GM12801 (cell line): ENCODE results near the gene ARHGEF28.

ENCODE experiments used
- TF ChIP-seq, protein P1 (sequence below): IDR thresholded peaks from one replicate; pipeline ENCODE4 v1.5.1; 2011; ENCODE audit warnings: control low read depth; ENCODE audit not compliant: insufficient read length; ENCODE audit errors: extremely low read depth

ARHGEF28 gene

DNA sequence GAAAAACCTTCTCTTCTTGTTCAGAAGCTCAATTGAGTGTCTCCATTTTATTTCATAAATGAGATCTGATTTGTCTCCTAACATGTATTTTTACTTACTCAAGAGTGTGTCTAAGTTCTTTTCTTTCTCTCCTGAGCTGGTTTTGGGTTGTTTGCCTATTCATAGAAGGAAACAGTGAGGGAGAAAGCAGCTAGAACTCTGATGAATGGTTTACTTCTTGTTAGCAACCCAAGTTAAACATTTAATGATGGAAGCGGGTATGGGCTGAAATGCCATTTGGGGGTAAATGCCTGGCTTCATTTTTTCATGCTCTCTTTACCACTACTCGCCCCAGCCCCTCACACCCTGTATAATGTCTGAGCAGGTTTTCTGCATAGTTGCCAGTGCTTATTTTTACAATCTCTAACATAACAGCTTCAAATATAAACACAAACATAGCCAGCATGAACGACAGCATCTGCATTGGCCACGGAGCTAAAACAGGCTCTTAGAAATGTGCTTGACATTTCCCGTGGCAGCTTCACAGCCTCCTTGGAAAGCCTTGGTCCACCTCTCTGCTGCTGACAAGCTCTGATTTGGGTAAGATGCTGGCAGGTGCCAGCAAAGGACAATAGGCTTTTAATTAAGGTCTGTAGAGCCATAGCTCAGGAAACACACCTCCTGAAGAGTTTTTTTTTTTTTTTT lies 321.1 kb downstream of the ARHGEF28 start:
- TF ChIP-seq, protein P1, sequence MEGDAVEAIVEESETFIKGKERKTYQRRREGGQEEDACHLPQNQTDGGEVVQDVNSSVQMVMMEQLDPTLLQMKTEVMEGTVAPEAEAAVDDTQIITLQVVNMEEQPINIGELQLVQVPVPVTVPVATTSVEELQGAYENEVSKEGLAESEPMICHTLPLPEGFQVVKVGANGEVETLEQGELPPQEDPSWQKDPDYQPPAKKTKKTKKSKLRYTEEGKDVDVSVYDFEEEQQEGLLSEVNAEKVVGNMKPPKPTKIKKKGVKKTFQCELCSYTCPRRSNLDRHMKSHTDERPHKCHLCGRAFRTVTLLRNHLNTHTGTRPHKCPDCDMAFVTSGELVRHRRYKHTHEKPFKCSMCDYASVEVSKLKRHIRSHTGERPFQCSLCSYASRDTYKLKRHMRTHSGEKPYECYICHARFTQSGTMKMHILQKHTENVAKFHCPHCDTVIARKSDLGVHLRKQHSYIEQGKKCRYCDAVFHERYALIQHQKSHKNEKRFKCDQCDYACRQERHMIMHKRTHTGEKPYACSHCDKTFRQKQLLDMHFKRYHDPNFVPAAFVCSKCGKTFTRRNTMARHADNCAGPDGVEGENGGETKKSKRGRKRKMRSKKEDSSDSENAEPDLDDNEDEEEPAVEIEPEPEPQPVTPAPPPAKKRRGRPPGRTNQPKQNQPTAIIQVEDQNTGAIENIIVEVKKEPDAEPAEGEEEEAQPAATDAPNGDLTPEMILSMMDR = no peak

DNA sequence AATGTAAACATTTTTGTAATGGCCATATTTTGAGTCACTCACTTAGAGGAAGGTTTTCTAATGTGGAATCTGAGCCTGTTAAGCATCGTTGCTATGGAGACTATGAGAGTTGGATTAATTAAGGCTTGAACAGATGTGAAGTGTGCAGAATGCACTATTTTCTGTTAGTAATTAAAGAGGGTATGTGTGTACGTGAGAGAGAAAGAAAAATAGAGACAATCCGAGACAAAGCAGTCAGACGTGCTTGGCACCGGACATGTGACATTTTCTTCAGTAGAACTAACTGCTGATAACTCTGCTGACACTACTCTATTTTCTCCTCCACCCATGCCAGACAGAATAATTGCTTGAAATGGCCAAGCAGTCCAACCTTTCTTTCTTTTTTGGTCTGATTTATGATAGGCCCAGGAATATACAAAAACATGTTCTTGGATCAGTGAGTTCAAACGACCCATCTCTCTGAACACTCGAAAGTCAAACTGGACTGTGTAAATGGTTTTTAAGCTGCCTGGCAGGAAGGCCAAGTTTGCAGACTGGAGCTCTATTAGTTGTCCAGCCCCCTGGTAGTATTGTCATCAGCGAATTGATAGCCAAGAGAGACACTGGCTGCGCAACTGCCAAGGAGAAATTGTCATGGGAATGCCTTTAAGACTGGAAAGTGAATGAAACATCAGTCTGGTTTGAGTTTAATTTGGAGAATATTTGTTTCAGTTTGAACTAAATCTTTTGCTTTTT lies 322.1 kb downstream of the ARHGEF28 start:
- TF ChIP-seq, protein P1 = no peak

DNA sequence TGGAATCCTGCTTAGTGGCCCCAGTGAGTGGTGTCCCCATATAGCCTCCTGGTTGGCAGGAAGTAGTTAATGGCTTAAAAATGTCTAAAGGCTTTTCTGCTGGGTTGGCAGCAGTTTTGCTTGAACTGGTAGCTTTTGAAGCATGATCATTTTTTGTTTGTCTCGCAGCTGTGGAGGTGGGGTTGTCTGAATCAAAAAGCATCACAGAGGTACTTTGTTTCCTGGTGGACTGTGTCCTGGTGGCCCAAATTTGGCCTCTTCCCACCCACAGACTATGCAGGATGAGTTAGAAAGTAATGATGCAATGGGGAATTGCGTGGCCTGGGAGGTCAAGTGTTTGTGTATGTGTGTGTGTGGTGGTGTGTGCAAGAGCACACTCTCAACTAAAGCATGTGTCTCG lies 322.7 kb downstream of the ARHGEF28 start:
- TF ChIP-seq, protein P1 = no peak

DNA sequence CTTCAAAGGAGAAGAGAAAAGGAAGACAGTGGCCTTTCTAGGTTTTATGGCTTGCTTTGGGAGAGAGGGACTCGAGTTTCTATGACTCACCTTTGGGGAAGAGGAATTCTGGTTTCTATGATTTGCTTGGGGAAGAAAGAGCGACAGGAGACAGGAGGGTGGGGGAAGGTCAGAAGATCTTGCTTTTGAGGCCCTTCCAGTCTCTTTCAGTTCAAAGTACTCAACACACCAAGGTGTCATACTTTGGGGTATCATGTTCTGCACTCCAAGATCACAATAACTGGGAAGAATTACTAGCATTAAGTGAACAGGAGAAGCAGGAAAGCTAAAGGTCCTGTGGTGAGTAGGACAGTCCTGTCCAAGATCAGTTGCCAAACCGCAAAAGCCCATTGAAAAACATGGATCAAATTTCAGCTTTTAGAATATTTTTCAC lies 324.5 kb downstream of the ARHGEF28 start:
- TF ChIP-seq, protein P1 = no peak

DNA sequence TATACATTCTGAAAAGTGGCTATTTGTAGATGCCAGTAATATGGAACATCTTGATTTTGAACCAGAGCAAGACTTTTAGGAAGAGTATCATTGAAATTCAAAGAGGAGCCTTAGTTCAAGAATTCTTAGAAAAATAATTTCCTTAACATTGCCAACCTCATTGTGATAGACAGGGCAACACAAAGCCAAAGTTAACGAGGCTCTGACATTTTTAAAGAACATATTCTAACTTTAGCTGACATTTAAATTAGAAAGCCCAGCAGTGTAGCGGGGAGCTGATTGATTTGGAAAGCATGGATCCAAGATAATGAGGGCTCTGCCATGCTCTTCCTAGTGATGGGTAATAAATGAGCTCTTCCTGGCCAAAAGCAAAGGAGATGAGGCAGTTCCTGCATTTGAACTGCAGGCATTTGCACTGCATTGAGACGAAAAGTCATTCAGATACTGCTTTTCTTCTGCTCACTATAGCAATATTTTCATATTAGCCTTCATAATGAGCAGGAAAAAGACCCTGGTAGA lies 325.0 kb downstream of the ARHGEF28 start:
- TF ChIP-seq, protein P1 = no peak

DNA sequence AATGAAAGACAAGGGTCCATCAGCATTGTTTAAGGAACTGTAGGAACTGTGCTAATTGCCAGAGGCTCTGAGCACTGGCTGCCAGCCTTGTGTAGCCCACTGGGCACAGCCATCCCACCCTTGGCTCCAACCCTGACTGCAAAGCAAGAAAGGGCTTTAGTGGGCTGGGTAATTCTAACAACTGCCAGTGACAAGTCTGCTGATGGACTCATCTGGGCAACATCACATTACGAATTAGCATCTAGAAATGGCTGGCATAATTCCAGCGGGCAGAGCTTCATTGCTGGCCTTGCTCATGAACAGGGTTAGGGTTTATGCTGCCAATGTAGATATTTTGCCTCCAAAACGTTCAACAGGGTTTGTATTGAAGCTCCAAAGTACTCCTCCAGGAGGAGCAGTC lies 326.9 kb downstream of the ARHGEF28 start:
- TF ChIP-seq, protein P1 = no peak

DNA sequence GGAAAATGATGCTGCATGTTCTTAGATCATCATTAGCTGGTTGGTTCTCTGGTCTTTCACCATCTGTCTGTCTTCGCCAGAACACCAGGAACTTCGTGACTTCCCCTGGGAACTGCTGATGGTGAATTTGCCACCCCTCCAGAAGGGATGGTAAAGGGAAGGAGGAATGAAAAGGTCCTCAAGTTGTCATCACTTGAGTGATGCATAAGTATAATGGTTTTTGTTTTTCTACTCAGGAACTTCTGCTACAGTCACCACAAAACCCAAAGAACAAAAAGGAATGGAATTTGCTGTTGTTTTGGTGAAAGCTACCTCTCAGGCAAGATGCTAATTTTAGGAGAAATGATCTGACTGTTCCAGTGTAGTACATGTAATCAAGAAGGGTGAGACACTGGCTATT lies 328.4 kb downstream of the ARHGEF28 start:
- TF ChIP-seq, protein P1 = no peak
